ENCODE measurements around the gene GASK1A. TPM values are rescaled to one million over a fixed set of nuclear protein-coding genes. Genes with fewer than 3 reads are reported as not detected.

GASK1A gene
- total and polyA plus RNA-seq, 10 of the 15 experiments (the other 5 are each of a cell fraction or from before 2014, with no cell fraction given) = 0.18 TPM; not detected in 9

DNA sequence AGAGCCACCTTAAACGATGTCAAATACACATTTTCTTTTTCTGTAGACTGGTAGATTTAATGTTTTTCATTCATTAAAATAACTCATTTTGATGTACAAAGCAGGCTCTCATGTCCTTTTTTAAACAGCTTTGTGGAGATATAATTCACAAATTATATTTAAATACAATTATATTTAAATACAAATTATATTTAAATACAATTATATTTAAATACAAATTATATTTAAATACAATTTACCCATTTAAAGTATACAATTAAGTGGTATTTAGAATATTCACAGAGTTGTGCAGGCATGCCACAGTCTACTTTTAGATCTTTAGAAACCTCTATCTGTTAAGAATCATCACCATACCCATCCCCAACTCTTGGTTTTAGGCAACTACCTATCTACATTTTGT lies 36.4 kb upstream of the GASK1A start:
- in situ Hi-C loops (cut with MboI) (no loop called here), intact Hi-C loops (cut with micrococcal nuclease; ENCODE audit: unreplicated experiment) (no loop called here)
- Histone ChIP-seq H3K27ac (ENCODE audit: control insufficient read depth, insufficient read depth) (no peak overlapping the region), H3K4me3 (no peak overlapping the region), H4K20me1 (ENCODE audit: control insufficient read depth, insufficient read depth) (no peaks in the 10 kb centered on the region), H3K4me2 (ENCODE audit: control insufficient read depth, insufficient read depth) (no peak overlapping the region), H3K79me2 (ENCODE audit: control insufficient read depth, insufficient read depth, low read length) (no peaks in the 10 kb centered on the region), H3K9ac (ENCODE audit: control insufficient read depth, insufficient read depth, low read length) (no peak overlapping the region), H2AFZ (ENCODE audit: control insufficient read depth, low read depth, low read length) (no peak overlapping the region), H3K27me3 (replicated peaks in 1 of 2; ENCODE audit: control insufficient read depth in 2 of 2, insufficient read depth in 2 of 2, low read length in 1 of 2) (peaks cover 2% of the 10 kb centered on the region in 2 experiments; a peak in 2 of 4 replicates), H3K36me3 (ENCODE audit: control insufficient read depth in 2 of 2, insufficient read depth in 2 of 2, low read length in 1 of 2) (no peaks in the 10 kb centered on the region), H3K9me3 (replicated peaks; ENCODE audit: control insufficient read depth, insufficient read depth, low read length) (no peaks in the 10 kb centered on the region), H3K4me1 (ENCODE audit: control insufficient read depth, insufficient read depth, low read length) (no peaks in the 10 kb centered on the region)
- SMC1A ChIA-PET (ENCODE audit: uncharacterized antibody, unreplicated experiment) = no interaction called here
- 0% methylated on average over 1 of the region's 1 CpG for WGBS (ENCODE audit: insufficient coverage, insufficient replicate concordance, low lambda C conversion rate, missing lambda C conversion rate)
- RAD21 ChIA-PET (ENCODE audit: unreplicated experiment) = no interaction called here
- CTCF ChIA-PET = interaction anchor here (2.9 kb wide), 1 partner anchor 19 kb away, joined by 11 read pairs; no protein-coding TSS in a partner anchor
- POLR2A ChIA-PET = no interaction called here
- ATAC-seq (no peak), FAIRE-seq (no peak), DNase-seq (ENCODE audit: low read depth, low spot score) (no peak)
- TF ChIP-seq POLR2AphosphoS2 (IDR thresholded peaks at IDR 0.05; ENCODE audit: low read depth, low read length) = no peak
- TF ChIP-seq CREM (IDR thresholded peaks at IDR 0.05; ENCODE audit: low read depth) = no peak
- no peak for TF ChIP-seq MTA2 (IDR thresholded peaks at IDR 0.05; ENCODE audit: low read depth)
- TF ChIP-seq ZSCAN29 (IDR thresholded peaks at IDR 0.05) = no peak
- TF ChIP-seq, protein P1, sequence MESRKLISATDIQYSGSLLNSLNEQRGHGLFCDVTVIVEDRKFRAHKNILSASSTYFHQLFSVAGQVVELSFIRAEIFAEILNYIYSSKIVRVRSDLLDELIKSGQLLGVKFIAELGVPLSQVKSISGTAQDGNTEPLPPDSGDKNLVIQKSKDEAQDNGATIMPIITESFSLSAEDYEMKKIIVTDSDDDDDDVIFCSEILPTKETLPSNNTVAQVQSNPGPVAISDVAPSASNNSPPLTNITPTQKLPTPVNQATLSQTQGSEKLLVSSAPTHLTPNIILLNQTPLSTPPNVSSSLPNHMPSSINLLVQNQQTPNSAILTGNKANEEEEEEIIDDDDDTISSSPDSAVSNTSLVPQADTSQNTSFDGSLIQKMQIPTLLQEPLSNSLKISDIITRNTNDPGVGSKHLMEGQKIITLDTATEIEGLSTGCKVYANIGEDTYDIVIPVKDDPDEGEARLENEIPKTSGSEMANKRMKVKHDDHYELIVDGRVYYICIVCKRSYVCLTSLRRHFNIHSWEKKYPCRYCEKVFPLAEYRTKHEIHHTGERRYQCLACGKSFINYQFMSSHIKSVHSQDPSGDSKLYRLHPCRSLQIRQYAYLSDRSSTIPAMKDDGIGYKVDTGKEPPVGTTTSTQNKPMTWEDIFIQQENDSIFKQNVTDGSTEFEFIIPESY (IDR thresholded peaks at IDR 0.05) = no peak
- no peak for TF ChIP-seq MYB (IDR thresholded peaks at IDR 0.05; ENCODE audit: borderline replicate concordance, low read depth, low read length)
- TF ChIP-seq MEF2A (IDR thresholded peaks at IDR 0.05; ENCODE audit: insufficient read depth, low read depth, low read length) = no peak
- no TSS peak for BruUV-seq (replicated peaks)

All from GM12878 (cell line).